Measurements from ENCODE around the gene DYNLT1.

DNA sequence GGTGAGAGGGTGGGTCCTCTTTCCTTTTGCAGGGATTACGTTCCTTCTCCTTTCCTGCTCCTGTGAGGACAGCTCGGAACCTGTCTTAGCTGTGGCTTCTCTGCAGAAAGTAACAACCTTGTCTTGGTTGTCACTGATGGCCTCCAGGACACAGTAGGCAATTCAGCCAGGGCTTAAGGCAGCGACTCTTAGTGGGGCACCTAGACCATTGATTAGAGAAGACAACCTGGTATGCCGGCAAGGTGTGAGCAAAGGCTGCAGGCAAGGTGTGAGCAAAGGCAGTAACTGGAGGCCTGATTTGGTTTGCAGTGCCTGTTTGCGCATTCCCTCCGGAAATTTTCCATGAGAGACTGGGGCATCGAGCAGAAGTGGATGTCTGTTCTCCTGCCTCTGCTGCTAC, 37.6 kb downstream of the DYNLT1 start:
- TF ChIP-seq, protein P1, sequence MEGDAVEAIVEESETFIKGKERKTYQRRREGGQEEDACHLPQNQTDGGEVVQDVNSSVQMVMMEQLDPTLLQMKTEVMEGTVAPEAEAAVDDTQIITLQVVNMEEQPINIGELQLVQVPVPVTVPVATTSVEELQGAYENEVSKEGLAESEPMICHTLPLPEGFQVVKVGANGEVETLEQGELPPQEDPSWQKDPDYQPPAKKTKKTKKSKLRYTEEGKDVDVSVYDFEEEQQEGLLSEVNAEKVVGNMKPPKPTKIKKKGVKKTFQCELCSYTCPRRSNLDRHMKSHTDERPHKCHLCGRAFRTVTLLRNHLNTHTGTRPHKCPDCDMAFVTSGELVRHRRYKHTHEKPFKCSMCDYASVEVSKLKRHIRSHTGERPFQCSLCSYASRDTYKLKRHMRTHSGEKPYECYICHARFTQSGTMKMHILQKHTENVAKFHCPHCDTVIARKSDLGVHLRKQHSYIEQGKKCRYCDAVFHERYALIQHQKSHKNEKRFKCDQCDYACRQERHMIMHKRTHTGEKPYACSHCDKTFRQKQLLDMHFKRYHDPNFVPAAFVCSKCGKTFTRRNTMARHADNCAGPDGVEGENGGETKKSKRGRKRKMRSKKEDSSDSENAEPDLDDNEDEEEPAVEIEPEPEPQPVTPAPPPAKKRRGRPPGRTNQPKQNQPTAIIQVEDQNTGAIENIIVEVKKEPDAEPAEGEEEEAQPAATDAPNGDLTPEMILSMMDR (conservative IDR thresholded peaks at IDR 0.05) = no peak
- no peak for TF ChIP-seq ZFX (IDR thresholded peaks at IDR 0.05)

All from C4-2B (cell line).